Cardiac fibroblast (primary cell): ENCODE data around the gene RNU7-1.

Source experiments
- DNase-seq, 2 donors: peaks; one replicate each; pipeline versions ENCODE4 v3.0.0 to v3.0.0-alpha.2; 2010; ENCODE audit warnings: low read depth in 2 of 2
- H3K4me3 ChIP-seq, 2 donors: replicated peaks in 1 of 2; 1 replicate in 1 of 2; 2 replicates in 1 of 2; pipeline ENCODE4 v1.5.1; 2011; ENCODE audit warnings: low read depth in 2 of 2, low read length in 2 of 2, mild to moderate bottlenecking in 2 of 2, moderate library complexity in 1 of 2
- TF ChIP-seq, protein P1 (sequence below): IDR thresholded peaks from one replicate; pipeline ENCODE4 v1.5.1; 2011; ENCODE audit warnings: low read depth, mild to moderate bottlenecking, low read length, inconsistent platforms

The RNU7-1 gene

DNA sequence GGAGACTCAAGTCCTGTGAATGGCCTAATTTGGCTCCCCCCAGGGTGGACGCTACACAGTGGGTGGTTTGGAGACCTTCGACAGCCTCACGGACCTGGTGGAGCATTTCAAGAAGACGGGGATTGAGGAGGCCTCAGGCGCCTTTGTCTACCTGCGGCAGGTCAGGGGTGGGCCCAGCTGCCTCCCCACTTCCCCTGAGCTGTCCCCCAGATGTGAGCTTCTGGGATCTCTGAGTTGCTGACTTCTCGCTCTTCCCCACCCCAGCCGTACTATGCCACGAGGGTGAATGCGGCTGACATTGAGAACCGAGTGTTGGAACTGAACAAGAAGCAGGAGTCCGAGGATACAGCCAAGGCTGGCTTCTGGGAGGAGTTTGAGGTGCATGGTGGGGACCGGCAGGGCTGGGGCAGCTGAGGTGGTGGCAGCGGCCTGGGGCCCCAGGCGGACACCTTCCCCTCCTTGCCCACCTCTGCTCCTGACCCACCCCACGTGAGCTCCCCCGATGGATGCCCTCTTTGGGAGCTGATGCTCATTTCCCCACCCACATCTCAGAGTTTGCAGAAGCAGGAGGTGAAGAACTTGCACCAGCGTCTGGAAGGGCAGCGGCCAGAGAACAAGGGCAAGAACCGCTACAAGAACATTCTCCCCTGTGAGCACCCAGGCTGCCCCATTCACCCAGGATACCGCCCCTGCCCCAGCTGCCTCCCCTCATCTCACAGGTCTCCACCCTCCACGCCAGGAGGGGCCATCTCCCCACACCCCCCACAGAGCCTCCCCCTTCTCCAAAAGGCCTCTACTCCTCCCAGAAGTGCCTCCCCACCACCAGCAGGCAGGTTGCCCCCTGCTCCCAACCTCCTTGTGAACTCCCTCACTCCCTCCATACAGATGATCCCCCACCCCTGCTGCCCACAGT is 11.7 kb downstream of the RNU7-1 start:
- H3K4me3 ChIP-seq: no peak overlapping the region
- DNase-seq: no peak
- TF ChIP-seq, protein P1, sequence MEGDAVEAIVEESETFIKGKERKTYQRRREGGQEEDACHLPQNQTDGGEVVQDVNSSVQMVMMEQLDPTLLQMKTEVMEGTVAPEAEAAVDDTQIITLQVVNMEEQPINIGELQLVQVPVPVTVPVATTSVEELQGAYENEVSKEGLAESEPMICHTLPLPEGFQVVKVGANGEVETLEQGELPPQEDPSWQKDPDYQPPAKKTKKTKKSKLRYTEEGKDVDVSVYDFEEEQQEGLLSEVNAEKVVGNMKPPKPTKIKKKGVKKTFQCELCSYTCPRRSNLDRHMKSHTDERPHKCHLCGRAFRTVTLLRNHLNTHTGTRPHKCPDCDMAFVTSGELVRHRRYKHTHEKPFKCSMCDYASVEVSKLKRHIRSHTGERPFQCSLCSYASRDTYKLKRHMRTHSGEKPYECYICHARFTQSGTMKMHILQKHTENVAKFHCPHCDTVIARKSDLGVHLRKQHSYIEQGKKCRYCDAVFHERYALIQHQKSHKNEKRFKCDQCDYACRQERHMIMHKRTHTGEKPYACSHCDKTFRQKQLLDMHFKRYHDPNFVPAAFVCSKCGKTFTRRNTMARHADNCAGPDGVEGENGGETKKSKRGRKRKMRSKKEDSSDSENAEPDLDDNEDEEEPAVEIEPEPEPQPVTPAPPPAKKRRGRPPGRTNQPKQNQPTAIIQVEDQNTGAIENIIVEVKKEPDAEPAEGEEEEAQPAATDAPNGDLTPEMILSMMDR: no peak

DNA sequence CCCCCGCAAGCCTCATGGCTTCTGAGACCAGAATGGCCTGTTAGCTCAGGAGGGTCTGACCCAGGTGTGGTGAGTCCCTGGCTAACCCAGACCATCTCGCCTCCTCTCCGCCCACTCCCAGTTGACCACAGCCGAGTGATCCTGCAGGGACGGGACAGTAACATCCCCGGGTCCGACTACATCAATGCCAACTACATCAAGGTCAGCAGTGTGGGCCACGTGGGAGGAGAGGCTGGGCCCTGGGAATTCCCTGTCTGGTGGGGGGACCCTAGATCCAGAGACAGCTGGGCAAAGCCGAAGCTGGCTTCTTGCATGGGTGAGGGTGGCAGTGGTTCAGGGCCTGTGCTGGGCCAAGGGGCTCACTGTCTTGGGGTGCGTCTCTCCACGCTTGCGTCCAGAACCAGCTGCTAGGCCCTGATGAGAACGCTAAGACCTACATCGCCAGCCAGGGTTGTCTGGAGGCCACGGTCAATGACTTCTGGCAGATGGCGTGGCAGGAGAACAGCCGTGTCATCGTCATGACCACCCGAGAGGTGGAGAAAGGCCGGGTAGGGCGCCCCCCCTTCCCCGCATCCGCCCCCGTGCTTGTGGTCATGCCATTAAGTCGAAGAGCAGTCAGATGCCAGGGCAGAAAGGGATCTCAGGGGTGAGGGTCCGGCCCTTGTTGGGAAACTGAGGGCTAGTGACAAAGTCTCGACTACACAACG is 12.6 kb downstream of the RNU7-1 start:
- TF ChIP-seq, protein P1: no peak
- H3K4me3 ChIP-seq: no peak overlapping the region
- DNase-seq: no peak

DNA sequence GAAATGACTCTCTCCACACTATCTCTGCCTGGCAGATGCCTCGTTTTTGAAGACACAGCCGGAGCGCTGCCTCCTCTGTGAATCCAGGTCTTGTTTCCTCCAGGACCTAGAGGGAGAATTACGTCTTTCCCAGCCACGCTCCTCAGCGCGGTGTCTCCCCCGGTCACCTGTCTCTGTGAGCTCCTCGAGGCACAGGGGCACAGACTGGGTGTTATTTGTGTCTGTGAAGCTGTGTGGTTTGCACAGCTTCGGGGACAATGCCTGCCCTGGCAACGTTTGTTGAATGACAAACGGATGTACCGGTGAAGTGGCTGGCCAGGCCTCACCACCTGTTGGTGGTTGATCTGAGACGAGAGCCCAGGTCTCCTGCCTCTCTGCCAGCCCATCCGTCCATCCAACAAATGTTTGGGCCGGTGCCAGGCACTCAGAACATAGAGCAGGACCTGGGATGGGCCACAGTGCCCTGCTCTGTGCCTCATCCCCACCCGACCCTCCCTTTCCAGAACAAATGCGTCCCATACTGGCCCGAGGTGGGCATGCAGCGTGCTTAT is 13.6 kb downstream of the RNU7-1 start:
- DNase-seq: no peak
- TF ChIP-seq, protein P1: no peak
- no peak overlapping the region for H3K4me3 ChIP-seq

DNA sequence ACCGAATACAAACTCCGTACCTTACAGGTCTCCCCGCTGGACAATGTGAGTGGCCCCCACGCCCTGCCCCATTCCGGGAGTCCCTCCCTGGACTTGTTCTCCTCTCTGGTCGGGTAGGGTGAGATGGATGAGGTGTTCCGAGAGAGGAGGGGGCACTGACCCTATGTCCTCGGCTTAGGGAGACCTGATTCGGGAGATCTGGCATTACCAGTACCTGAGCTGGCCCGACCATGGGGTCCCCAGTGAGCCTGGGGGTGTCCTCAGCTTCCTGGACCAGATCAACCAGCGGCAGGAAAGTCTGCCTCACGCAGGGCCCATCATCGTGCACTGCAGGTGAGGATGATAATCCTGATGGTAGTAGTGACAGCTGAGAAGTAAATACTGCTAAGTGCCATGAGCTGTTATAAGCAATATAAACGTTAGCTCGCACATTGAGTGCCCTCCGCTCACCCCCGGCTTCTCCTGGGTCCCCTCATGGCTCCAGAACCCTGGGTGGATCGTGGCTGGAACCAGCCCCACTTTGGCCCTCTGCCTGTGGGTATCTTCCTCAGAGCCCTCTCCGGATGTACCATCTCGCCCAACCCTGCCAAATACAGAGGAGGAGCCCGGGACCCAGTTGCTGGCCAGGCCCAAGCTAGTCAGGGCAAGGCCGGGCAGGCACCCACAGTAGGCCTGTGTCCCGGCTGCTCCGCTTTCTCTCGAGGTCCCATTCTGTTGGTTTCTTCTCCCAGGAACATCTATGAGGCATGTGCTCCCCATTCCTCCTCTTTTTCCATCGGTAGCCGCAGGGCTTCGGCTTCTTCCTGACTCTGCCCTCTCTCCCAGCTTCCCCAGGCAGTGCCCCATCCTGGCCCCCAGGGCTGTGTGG is 14.4 kb downstream of the RNU7-1 start:
- no peak for DNase-seq
- no peak overlapping the region for H3K4me3 ChIP-seq
- TF ChIP-seq, protein P1: no peak

DNA sequence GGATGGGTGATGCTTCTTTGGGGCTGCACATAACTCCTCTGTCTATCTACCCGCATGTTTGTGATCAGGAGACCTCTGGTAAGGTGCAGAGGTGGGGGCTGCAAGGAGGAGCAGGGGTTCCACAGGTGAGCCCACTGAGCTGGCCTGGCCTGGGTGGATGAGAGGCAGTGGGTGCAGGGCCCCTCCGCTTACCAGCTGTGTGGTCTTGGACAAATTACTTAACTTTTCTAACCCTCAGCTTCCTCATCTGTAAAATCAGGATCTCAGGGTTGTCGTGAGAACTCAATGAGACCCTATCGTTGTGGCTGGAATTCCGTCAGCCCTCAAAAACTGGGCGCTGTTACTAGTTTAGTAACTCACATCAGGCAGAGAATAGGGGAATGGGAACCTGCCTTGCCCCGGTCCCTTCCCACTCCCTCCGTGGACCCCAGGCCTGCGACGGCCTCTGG is 15.0 kb downstream of the RNU7-1 start:
- TF ChIP-seq, protein P1: no peak
- no peak for DNase-seq

DNA sequence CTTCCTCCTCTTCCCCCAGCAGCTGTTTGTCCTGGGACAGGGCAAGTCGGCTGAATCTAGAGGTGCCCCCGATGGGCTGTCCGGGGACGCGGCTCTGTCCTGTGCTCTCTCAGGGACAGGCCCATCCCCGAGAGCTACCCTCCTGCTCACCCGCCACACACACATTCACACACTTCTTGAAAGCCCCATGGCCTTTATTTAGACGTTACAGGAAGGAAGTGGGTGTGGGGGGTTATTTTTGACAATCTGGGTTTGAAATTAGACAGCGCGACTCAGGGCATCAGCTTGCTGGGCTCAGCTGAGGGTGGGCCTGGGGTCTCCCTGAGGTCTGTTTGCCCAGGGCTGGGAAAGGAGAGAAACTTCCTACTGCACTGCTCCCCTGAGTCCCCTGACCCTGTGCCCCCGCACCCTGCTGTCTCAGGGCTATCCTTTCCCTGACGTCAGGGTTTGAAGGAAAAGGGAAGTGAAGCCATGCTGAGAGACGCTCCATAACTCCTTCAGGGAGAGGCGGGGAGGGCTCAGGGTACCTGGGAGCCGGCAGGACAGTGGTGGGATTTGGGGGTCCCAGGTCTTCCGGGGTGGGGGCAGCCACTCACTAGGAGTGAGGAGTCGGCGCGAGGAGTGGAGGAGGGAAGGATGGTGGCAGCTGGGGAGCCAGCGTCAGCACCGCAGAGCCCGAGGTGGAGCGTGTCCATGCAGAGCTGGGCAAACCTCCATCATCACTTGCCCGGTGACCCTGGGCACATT is 15.6 kb downstream of the RNU7-1 start:
- H3K4me3 ChIP-seq: no peak overlapping the region
- TF ChIP-seq, protein P1: no peak

More for the DNA sequence above, 15.0 kb downstream of the RNU7-1 start:
- H3K4me3 ChIP-seq: no peak overlapping the region

More for the DNA sequence above, 15.6 kb downstream of the RNU7-1 start:
- DNase-seq: no peak
